GM12878 (cell line): ENCODE data around the gene SKAP1.

Experiments
- CTCF ChIP-seq, 3 experiments: IDR thresholded peaks in 2 of 3; conservative IDR thresholded peaks in 1 of 3; 2 replicates each; pipeline ENCODE4 v1.5.1; 2011; ENCODE audit warnings: low read depth in 3 of 3, low read length in 3 of 3, mild to moderate bottlenecking in 3 of 3, control low read depth in 2 of 3, moderate library complexity in 2 of 3, inconsistent platforms in 1 of 3, mixed read lengths in 1 of 3; ENCODE audit not compliant: control insufficient read depth in 2 of 3, insufficient read depth in 1 of 3; ENCODE audit errors: extremely low read depth in 1 of 3
- LARP7 ChIP-seq: fragments of 450-650 bp; IDR thresholded peaks from 2 replicates; pipeline ENCODE4 v1.6.1; 2017; ENCODE audit warnings: mild to moderate bottlenecking
- MAX ChIP-seq: IDR thresholded peaks from 2 replicates; pipeline ENCODE4 v1.6.1; 2012; ENCODE audit warnings: low read depth, low read length, improper control_type of control experiment
- POLR2A ChIP-seq: IDR thresholded peaks from 2 replicates; pipeline ENCODE4 v1.6.1; 2011; ENCODE audit warnings: low read depth, mild to moderate bottlenecking, low read length
- POLR2AphosphoS5 ChIP-seq: IDR thresholded peaks from 2 replicates; pipeline ENCODE4 v1.6.1; 2011; ENCODE audit warnings: mild to moderate bottlenecking, low read length, inconsistent platforms
- RCOR1 ChIP-seq: conservative IDR thresholded peaks from 2 replicates; pipeline ENCODE4 v1.6.1; 2012; ENCODE audit warnings: low read depth, low read length, improper control_type of control experiment
- REST ChIP-seq: IDR thresholded peaks from 2 replicates; pipeline ENCODE4 v1.6.1; 2012; ENCODE audit warnings: mild to moderate bottlenecking, low read depth, low read length
- SPI1 ChIP-seq: IDR thresholded peaks from 2 replicates; pipeline ENCODE4 v1.6.1; 2011; ENCODE audit warnings: low read depth, mild to moderate bottlenecking, low read length, moderate library complexity, borderline replicate concordance; ENCODE audit not compliant: insufficient read depth
- STAT3 ChIP-seq: IDR thresholded peaks from 2 replicates; pipeline ENCODE4 v1.6.1; 2011; ENCODE audit warnings: low read depth, low read length, improper control_type of control experiment
- TAF1 ChIP-seq: IDR thresholded peaks from 2 replicates; pipeline ENCODE4 v1.6.1; 2011; ENCODE audit warnings: mild to moderate bottlenecking, low read depth, low read length, borderline replicate concordance
- TF ChIP-seq, protein P1 (sequence below): IDR thresholded peaks from 2 replicates; pipeline ENCODE4 v1.6.1; 2012; ENCODE audit warnings: low read depth, low read length, improper control_type of control experiment

GRCh38 chr17:48169926-48170325, 260.1 kb downstream of the SKAP1 start:
- no peak for TF ChIP-seq TAF1
- no peak for TF ChIP-seq CTCF (IDR thresholded peaks at IDR 0.05 in 2 of 3, conservative IDR thresholded peaks at IDR 0.05 in 1 of 3; ENCODE audit: control insufficient read depth in 2 of 3, extremely low read depth in 1 of 3, insufficient read depth in 1 of 3, low read depth in 3 of 3, low read length in 3 of 3)
- TF ChIP-seq, protein P1, sequence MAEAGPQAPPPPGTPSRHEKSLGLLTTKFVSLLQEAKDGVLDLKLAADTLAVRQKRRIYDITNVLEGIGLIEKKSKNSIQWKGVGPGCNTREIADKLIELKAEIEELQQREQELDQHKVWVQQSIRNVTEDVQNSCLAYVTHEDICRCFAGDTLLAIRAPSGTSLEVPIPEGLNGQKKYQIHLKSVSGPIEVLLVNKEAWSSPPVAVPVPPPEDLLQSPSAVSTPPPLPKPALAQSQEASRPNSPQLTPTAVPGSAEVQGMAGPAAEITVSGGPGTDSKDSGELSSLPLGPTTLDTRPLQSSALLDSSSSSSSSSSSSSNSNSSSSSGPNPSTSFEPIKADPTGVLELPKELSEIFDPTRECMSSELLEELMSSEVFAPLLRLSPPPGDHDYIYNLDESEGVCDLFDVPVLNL: no peak
- TF ChIP-seq REST: no peak
- TF ChIP-seq POLR2AphosphoS5: no peak
- no peak for TF ChIP-seq RCOR1
- TF ChIP-seq POLR2A: no peak
- no peak for TF ChIP-seq MAX
- no peak for TF ChIP-seq SPI1
- no peak for TF ChIP-seq STAT3
- no peak for TF ChIP-seq LARP7
